ENCODE data around the gene UST.

Gene UST

DNA sequence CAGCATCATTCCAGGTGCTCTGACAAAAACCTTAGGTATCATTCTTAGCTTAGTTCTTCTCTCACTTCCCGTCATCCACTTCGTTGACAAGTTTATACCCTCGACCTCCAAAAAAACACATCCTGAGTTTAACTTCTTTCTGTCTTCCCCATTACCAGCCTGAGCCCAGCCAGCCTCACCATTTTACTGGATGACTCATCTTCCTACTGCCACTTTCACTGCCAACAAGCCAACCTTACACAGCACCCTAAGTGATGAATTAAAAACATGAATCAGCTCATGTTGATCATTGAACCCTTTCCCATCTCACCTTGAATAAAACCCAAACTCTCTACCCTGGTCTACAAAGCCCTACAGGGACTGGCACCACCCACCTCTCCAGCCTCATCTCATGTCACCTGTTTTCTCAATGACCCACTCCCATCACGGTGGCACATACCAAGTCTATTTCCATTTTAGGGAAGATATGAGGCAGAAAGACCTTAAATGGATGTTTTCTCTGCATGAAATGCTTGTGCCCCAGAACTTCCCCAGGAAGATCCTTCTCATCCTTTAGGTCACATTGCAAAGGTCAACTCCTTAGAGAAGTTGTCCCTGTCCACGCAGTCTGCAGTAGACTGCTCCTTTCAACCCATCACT lies 9.9 kb upstream of the UST start:
- H3K27ac ChIP-seq, result no peak overlapping the region
- TF ChIP-seq, protein P1, sequence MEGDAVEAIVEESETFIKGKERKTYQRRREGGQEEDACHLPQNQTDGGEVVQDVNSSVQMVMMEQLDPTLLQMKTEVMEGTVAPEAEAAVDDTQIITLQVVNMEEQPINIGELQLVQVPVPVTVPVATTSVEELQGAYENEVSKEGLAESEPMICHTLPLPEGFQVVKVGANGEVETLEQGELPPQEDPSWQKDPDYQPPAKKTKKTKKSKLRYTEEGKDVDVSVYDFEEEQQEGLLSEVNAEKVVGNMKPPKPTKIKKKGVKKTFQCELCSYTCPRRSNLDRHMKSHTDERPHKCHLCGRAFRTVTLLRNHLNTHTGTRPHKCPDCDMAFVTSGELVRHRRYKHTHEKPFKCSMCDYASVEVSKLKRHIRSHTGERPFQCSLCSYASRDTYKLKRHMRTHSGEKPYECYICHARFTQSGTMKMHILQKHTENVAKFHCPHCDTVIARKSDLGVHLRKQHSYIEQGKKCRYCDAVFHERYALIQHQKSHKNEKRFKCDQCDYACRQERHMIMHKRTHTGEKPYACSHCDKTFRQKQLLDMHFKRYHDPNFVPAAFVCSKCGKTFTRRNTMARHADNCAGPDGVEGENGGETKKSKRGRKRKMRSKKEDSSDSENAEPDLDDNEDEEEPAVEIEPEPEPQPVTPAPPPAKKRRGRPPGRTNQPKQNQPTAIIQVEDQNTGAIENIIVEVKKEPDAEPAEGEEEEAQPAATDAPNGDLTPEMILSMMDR (IDR thresholded peaks at IDR 0.05), result no peak
- TF ChIP-seq ZFX (IDR thresholded peaks at IDR 0.05; ENCODE audit: borderline replicate concordance), result no peak

DNA sequence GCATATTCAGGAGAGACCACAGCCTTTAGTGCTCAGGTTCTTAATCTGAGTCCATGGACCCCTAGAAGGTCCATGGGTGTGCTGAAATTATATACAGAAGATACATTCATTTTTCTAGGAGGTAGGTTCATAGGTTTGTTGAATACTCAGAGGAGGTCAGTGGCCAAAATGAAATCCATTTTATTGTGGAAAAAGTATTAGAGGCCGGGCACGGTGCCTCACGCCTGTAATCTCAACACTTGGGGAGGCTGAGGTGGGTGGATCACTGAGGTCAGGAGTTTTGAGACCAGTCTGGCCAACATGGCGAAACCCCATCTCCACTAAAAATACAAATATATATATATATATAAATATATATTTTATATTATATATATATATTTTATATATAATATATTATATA lies 9.0 kb upstream of the UST start:
- no peak for TF ChIP-seq ZFX (IDR thresholded peaks at IDR 0.05; ENCODE audit: borderline replicate concordance)
- TF ChIP-seq, protein P1 (IDR thresholded peaks at IDR 0.05), result no peak
- H3K27ac ChIP-seq, result no peak overlapping the region

DNA sequence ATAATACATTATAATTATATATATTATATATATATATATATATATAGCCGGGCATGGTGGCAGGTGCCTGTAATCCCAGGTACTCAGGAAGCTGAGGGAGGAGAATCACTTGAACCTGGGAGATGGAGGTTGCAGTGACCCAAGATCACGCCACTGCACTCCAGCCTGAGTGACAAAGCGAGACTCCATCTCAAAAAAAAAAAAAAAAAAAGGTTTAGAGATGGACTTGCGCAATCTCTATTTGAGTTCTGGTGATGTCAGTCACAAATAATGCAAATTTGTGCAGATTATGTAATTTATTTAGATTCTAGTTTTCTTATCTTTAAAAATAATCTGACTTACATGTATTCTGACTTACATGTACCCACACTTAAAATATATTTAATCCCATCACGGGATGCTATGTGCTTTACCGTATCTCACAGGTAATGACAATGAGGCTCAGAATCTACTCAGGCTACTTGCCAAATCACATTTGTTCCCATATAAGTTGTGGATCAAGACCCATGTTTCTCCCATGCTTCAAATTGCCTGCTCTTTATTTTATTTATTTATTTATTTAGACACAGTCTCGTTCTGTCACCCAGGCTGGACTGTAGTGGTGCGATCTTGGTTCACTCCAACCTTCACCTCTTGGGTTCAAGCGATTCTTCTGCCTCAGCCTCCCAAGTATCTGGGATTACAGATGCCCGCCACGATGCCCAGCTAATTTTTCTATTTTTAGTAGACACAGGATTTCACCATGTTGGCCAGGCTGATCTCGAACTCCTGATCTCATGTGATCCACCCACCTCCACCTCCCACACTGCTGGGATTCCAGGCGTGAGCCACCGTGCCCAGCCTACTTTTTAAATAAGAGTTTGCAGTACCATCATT lies 7.6 kb upstream of the UST start:
- no peak overlapping the region for H3K27ac ChIP-seq
- TF ChIP-seq, protein P1 (IDR thresholded peaks at IDR 0.05), result no peak
- no peak for TF ChIP-seq ZFX (IDR thresholded peaks at IDR 0.05; ENCODE audit: borderline replicate concordance)

DNA sequence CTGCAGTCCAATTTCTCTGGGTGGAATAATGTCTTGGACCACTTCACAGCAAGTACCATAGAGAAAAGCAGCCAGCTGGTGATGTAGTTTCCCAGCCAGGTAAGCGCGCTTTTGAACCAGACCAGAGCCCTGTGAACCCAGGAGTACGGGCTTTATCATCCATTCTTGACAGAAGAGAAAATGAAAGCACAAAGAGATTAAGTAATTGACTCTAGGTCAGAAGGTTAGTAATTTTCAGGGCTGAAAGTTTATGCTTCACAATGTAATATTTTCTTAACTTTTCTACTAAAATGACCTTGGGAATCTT lies 7.1 kb upstream of the UST start:
- no peak overlapping the region for H3K27ac ChIP-seq
- no peak for TF ChIP-seq ZFX (IDR thresholded peaks at IDR 0.05; ENCODE audit: borderline replicate concordance)
- TF ChIP-seq, protein P1 (IDR thresholded peaks at IDR 0.05), result no peak

DNA sequence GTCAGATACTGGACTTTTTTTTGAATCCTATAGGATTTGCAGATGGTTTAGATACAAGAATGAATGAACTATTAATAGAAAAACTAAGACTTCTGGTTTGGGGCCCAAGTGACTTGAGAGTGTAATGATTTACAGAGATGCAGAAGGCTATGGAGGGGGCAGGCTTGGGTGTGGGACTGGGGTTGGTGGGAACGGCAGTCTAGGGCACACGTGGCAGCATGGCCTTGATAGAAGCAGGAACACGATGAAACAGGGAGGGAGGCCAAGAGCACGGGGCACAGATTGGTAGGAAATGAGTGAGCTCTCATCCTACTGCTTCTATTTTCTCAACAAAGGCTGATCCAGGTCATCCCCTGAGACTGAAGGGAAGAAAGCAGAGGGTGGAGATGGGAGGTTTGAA lies 3.4 kb upstream of the UST start:
- no peak overlapping the region for H3K27ac ChIP-seq
- no peak for TF ChIP-seq ZFX (IDR thresholded peaks at IDR 0.05; ENCODE audit: borderline replicate concordance)

DNA sequence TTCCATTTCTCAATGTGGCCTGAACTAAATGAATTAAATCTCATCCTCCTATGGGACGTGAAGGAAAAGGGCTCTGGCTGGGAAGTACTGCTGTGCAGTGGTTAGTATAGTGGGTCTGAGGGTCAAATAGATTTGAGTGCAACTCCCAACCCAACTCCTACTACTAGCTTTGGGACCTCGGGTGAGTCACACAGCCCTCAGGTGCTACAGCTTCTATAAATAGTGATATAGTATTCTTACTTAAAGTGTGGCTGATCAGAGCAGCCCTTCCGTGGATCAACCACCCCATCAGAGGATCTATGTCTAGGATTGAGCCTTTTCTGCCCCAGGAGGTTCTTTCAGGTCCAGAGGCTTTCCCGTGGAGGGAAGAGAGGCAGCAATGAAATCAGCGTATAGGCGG lies 904 bp upstream of the UST start:
- TF ChIP-seq, protein P1 (IDR thresholded peaks at IDR 0.05), result no peak
- TF ChIP-seq ZFX (IDR thresholded peaks at IDR 0.05; ENCODE audit: borderline replicate concordance), result no peak
- H3K27ac ChIP-seq, result peak overlapping the region; percentile 45

DNA sequence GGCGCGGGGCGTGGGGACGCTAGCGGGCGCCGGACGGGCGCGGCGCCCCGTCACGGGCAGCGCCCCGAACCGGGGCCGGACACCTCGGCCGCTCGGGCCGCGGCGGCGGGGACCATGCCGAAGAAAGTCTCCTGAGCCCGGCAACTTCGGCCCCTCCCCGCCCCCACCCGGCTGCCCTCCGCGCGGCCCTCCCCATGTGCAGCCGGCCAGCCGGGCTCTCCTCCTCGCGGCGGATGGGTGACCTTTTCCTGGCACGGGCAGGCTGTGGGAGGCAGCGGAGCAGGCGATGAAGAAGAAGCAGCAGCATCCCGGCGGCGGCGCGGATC lies 278 bp downstream of the UST start:
- no peak for TF ChIP-seq ZFX (IDR thresholded peaks at IDR 0.05; ENCODE audit: borderline replicate concordance)
- TF ChIP-seq, protein P1 (IDR thresholded peaks at IDR 0.05), result no peak
- peak overlapping the region; percentile 45 for H3K27ac ChIP-seq
